GM19463 (cell line): Measurements from ENCODE around the gene TMEM252.

Source experiments
- ATAC-seq: cut with Tn5 transposase; IDR thresholded peaks from one replicate; pipeline ENCODE4 v1.9.1; 2021; ENCODE audit warnings: mild to moderate bottlenecking, moderate library complexity; ENCODE audit not compliant: unreplicated experiment

TMEM252 gene

GRCh38 chr9:68545033-68545705 lies 4.5 kb upstream of the TMEM252 start:
- ATAC-seq = no peak

GRCh38 chr9:68541568-68541967 lies 885 bp upstream of the TMEM252 start:
- ATAC-seq = no peak

GRCh38 chr9:68538200-68538599 lies 2.5 kb downstream of the TMEM252 start:
- no peak for ATAC-seq

- no peak for ATAC-seq
These were observed 3.1 kb downstream of the TMEM252 start for GRCh38 chr9:68537616-68537880.

- no peak for ATAC-seq
These were observed 3.6 kb downstream of the TMEM252 start for GRCh38 chr9:68536876-68537615.

- ATAC-seq = no peak
These were observed 7.0 kb downstream of the TMEM252 start for GRCh38 chr9:68533678-68534077.

GRCh38 chr9:68532131-68532530 lies 8.6 kb downstream of the TMEM252 start:
- no peak for ATAC-seq

GRCh38 chr9:68530618-68531017 lies 10.1 kb downstream of the TMEM252 start:
- no peak for ATAC-seq

GRCh38 chr9:68523367-68523936 lies 17.2 kb downstream of the TMEM252 start:
- no peak for ATAC-seq

GRCh38 chr9:68522954-68523353 lies 17.7 kb downstream of the TMEM252 start:
- no peak for ATAC-seq

GRCh38 chr9:68522131-68522530 lies 18.6 kb downstream of the TMEM252 start:
- no peak for ATAC-seq

- ATAC-seq = no peak
These were observed 25.2 kb downstream of the TMEM252 start for GRCh38 chr9:68515326-68516017.

- ATAC-seq = no peak
These were observed 26.7 kb downstream of the TMEM252 start for GRCh38 chr9:68513981-68514380.

GRCh38 chr9:68513385-68513784 lies 27.3 kb downstream of the TMEM252 start:
- ATAC-seq = no peak

- no peak for ATAC-seq
These were observed 31.0 kb downstream of the TMEM252 start for GRCh38 chr9:68509689-68510088.

GRCh38 chr9:68508547-68508946 lies 32.1 kb downstream of the TMEM252 start:
- no peak for ATAC-seq

GRCh38 chr9:68507806-68508145 lies 32.9 kb downstream of the TMEM252 start:
- no peak for ATAC-seq

- no peak for ATAC-seq
These were observed 33.4 kb downstream of the TMEM252 start for GRCh38 chr9:68507130-68507805.

- ATAC-seq = no peak
These were observed 34.1 kb downstream of the TMEM252 start for GRCh38 chr9:68506551-68506950.

- ATAC-seq = no peak
These were observed 34.8 kb downstream of the TMEM252 start for GRCh38 chr9:68505681-68506409.

GRCh38 chr9:68502279-68502678 lies 38.4 kb downstream of the TMEM252 start:
- ATAC-seq = no peak
